ENCODE results near the gene SNTG2.

DNA sequence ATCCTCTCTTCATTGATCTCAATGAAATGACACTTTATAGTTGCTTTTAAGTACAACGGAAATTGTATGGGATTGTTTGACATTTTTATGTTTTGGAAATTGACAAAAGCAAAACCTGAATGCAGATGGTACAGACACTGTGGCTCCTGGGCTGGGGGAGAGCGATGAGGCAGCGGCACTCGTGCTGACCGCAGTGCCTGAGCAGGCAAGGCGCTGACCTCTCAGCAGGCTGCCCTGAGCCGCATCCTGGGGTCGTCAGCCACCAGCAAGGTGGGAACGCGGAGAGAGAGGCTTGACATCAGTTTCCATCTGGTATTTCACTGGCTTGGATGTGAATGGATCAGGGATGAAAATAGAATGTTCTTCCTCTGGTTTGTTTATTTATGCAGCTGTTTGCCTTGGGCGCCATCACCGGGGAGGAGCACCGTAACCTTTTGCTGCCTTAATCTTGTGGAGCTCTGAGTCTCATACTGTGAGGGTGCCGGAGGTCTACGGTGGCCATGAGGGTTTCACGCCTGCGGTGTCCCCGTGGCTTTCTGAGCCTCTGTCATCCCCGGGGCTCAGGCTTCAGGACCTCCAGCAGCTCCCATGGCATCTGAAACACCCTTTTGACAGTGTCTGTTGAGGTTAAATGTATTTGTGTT lies 367.8 kb downstream of the SNTG2 start:
- TF ChIP-seq, protein P1, sequence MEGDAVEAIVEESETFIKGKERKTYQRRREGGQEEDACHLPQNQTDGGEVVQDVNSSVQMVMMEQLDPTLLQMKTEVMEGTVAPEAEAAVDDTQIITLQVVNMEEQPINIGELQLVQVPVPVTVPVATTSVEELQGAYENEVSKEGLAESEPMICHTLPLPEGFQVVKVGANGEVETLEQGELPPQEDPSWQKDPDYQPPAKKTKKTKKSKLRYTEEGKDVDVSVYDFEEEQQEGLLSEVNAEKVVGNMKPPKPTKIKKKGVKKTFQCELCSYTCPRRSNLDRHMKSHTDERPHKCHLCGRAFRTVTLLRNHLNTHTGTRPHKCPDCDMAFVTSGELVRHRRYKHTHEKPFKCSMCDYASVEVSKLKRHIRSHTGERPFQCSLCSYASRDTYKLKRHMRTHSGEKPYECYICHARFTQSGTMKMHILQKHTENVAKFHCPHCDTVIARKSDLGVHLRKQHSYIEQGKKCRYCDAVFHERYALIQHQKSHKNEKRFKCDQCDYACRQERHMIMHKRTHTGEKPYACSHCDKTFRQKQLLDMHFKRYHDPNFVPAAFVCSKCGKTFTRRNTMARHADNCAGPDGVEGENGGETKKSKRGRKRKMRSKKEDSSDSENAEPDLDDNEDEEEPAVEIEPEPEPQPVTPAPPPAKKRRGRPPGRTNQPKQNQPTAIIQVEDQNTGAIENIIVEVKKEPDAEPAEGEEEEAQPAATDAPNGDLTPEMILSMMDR (IDR thresholded peaks at IDR 0.05) = no peak
- TF ChIP-seq POLR2A (IDR thresholded peaks at IDR 0.05) = no peak
